Stimulated activated naive CD8-positive, alpha-beta T cell treated with anti-CD3 and anti-CD28 coated beads, Interleukin-15, Interleukin-2, amounts not matched to agents 100 U/mL and 50 U/mL, for 24 hours (primary cell): ENCODE results near the gene SLC25A1.
"Not testable (repeated sequence)": the region's sequence is repeated elsewhere in the genome, so short reads cannot be mapped to it uniquely, and the experiment has no call there.

Source experiments
- ATAC-seq: fragments of 150-1000 bp; cut with Tn5 transposase; one replicate; pipeline ENCODE4 v1.10.0; 2021
- DNase-seq: peaks from one replicate; pipeline ENCODE4 v3.0.0; 2021

SLC25A1 gene

DNA sequence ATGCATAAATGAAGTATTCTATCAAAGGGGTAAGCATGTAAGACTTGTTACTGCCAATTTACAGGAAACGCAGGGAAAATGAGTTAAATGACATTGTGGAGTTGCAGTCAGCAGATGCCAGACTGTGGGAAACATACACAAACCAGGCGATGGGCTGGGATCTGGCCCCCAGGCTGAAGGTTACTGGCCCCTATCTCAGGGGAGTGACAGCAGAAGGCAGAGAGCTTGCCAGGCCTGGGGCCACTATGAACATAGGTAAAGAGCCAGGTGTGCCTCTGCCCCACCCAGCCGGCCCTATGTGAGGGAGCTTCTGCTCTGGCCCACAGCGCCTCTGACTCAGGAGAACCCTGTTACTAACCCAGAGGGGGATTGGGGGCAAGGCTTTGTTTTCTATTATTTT lies 26.1 kb upstream of the SLC25A1 start:
- no peak for ATAC-seq
- no peak for DNase-seq

DNA sequence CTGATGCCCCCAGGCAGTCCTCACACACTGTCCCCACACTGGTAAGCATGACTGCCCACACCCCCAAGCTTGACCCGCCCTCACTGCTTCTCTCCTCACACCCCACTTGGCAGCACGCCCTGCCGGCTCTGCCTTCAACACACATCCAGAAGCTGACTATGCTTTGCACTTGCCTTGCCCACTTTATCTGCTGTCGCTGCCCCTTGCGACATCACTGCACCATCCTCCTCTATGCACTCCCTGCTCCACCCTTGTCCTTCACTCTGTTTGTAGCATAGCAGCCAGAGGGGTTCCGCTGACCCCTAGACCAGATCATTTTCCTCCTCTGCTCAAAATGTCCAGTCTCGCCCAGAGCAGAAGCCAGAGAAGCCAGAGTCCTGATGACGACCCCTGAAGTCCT lies 25.3 kb upstream of the SLC25A1 start:
- ATAC-seq (no peak), DNase-seq (no peak)

DNA sequence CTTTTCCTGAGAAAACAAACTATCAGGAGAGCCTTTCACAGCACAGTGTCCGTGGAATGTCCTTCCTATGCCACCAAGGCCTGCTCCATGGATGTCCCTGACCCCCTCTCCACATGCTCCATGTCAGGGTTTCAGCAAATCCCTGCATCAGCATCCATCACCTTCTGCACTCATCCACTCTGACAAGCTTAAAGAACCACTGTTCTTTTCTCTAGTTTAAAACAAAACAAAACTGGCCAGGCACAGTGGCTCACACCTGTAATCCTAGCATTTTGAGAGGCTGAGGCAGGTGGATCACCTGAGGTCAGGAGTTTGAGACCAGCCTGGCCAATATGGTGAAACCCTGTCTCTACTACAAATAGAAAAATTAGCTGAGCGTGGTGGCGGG lies 24.3 kb upstream of the SLC25A1 start:
- not testable (repeated sequence) for DNase-seq, ATAC-seq

DNA sequence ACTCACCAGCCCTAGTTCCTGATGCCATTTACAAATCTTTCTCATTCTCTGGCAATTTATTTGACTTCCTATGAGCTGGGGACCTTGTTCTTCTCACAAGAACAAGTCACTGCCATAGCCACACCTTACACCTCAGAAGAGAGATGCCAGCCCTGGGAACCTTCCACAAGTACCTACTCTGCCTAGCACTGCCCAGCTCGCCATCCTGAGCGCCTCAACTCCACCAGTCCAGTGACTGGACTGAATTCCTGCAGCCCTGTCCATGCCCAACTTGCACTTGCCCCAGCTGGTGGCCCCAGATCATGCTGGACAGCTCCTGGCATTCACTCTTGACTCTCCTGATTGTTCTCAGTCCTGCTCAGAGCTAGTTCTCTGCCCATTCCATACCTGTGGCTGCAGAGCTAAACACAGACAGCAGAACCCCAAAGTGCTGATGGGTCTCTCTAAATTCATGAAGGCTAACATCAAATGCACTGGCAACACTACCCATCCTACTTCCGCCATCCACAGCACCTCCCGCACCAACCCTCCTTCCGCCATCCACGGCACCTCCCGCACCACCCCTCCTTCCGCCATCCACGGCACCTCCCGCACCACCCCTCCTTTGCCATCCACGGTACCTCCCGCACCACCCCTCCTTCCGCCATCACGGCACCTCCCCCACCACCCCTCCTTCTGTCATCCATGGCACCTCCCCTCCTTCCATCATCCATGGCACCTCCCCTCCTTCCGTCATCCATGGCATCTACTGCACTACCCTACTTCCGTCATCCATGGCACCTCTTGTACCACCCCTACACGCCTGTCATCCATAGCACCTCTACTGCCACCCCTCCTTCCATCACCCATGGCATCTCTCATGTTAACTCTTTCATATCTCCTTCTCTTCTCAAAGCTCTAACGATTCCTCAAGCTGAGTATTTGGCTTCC lies 23.6 kb upstream of the SLC25A1 start:
- ATAC-seq (no peak), DNase-seq (no peak)

DNA sequence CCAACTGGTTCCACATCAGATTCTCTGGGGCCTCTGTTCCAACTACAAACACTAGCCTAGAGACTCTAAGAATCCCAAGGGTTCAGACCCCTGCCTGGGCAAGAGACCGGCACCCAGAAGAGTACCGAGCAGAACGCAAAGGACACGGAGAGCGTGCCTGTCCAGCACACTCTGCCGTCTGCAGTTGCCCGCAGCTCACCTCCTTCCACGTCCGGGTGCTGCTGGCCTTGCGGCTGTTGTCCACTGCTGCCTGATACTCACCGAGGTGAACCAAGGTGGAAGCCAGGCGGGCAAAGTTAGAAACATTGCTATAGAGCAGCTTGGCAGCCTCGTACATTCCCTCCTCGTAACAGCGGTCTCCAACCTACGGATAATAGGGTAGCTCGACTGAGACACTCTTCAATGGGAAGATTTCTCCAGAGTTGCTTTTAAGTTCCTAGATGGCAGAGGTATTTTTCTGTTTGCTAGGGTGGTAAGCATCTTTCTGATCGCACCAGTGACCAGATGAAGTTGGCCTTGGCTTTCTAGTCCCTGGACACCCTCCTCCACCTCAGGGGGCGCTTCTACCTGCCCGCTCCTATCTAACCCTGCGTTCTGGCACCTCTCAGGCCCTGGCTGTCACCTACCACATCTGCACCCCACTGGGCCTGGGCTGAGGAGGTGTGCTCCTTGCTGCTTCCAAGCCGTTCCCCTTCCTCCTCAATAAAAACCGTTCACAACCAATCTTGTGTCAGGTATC lies 22.8 kb upstream of the SLC25A1 start:
- ATAC-seq (no peak), DNase-seq (no peak)

DNA sequence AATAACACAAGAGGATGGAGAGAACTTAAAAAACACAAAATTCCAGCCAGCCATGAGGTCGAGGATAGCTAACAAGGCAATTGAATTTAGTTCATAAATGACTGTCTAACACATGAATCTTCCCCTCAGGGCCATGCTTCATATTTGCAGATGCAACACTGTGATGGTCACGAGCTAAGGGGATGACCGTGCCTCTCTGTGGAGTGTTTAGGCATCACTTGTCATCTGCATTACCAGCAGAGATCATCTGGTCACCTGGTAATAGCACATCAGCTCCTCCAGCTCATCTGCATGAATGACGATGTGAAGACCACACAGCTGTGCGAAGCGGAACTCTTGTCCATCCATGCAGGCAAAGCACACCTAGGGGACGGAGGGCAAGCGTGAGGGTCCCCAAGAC lies 20.9 kb upstream of the SLC25A1 start:
- ATAC-seq: no peak
- no peak for DNase-seq

DNA sequence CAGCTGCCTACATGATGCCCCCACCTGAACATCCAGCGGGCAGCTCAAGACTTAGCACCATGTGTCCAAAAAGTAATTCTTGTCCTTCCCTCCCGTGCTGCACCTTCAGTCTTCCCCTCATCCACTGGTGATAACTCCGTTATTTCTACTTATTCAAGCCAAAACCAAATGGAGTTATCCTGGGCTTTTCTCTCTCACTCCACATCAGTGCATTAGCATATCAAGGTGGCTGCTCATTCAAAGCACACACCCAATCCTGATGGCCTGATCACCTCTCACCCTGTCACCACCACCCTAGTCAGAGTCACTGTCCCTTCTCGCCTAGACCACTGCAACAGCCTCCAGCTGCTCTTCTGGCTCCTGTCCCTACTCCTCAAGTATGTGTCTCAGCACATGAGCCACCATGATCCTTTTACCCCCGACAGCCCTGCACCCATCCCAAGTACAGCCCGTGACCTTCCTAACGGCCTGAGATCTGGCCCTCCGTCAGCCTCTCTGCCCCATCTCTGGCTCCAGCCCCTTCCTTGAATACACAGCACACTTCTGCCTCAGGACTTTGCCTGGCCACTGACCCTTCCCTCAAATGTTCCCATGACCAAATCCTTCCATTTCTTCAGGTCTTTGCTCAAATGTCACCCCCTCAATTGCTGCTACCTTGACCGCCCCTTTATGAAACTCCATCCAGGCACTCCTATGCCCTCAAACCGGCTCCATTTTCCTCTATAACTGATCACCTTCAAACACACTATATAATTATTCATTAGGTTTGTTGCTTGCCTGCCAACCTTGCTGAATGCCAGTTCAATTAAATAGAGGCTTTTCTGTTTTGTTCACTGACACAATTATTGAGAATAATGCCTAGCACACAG lies 19.7 kb upstream of the SLC25A1 start:
- DNase-seq: no peak
- no peak for ATAC-seq

DNA sequence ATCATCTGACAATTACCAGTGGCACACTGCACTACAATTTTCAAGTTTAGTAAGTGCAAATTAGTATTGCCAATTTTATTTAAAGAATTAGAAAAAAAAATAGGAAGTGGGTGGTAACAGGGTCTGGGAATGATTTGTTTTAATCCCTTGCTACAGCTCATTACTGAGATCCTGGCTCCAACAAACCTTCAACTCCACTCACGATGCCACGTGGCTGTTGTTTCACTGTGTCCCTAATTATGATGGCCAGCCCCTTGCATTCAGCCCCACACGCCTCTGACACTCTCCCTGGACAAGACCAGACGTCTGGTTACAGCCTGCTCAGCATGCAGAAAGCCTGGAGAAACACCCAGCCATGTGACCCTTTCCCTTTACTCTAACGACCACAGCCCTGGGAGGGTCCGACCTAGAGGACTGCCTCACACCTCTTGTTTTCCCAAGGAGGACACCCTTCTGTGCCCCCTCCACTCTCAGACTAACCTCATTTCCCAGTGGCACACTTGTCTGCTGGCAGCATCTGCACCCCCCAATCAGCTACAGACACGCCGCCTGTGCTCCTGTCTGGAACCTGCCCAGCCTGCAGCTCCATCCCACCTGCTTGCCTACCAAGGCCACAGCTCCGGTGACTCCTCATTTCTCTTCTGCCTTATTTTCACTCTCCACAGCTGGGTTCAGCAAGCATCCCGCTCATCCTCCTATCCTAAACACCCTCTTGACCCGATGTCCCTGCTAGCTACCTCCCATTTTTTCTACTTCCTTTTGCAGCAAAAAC lies 18.5 kb upstream of the SLC25A1 start:
- no peak for DNase-seq
- no peak for ATAC-seq

DNA sequence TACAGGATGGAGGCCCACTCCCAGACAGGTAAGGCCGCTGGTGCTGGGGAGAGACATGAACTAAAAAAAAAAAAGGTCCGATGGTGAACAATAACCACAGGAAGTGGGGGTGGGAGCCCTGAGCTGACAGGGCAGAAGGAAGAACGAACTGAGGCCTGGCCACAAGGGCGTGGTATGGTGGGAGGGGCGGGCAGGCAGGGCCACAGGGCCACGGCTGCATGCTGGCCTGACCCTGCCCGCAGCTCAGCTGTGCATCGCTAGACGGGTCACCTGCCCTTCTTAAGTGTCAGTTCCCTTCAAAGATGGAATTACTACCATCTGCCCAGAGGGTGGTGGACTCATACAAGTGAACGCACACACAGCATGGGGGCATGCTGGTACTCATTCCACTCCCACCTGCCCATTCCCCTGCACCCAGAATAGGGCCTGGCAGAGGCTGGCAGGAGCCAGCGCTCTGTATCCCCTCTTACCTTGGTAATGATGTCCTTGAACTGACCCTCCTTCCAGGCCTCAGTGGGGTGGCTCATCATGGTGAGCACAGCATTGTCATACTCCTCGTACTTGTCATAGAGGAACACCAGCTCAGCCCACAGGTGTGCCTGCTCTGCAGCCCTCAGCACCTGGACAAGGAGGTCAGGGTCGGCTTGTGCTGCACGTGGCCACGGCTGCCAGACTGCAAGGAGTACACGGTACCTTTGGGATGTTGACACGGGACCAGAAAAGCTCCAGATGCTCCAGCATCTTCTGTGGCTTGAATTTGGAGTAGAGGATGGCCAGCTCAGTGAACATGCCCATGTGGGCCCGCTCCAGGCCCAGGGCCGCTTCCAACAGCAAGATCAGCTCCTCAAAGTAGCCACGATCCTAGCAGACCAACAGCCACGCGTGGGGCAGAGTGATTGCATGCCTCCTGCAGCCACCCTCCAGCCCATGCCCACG lies 17.5 kb upstream of the SLC25A1 start:
- DNase-seq (no peak), ATAC-seq (peak; percentile 25)

DNA sequence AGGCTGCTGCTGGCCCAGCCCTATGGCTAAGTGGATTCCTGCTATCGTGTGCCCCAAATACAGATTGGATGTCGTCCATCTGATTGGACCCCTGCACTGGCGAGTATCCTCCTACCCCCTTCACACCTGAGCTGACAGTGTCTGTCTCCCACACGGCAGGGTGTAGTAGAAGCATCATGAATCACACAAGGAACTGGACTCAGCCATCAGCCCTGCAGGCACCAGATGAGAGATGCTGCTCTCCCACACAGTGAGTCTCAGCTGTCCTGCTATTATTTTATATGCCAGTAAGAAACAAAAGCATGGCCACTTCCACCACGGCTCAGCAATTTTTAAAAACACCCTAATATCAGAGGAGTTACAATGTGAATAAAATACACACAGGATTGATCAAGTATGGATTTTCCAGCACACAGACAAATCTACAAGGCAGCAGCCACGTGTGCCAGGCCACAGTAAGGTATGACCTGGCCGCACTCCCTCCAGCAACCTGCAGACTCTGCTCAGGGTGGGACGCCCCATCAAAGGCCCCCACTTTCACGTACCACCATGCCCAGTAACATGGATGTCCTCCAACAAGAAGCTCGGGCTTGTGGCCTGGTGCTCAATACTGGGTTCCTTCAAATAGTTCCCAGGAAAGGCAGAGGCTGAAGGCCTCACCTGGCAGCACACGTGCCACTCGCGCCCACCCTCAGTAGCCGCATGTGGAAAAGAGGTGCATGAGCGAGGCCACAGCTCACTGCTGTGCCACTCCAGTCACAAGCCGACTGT lies 16.4 kb upstream of the SLC25A1 start:
- ATAC-seq (no peak), DNase-seq (no peak)

DNA sequence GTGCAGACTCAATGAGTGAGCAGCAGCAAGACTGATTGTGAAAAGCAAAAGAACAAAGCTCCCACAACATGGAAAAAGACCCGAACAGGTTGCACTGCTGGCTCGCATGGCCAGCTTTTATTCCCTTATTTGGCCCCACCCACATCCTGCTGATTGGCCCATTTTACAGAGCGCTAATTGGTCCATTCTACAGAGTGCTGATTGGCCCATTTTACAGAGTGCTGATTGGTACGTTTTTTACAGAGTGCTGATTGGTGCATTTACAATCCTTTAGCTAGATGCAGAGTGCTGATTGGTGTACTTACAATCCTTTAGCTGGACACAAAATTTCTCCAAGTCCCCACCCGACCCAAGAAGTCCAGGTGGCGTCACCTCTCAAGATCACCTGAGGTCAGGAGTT lies 15.3 kb upstream of the SLC25A1 start:
- ATAC-seq (no peak), DNase-seq (no peak)

DNA sequence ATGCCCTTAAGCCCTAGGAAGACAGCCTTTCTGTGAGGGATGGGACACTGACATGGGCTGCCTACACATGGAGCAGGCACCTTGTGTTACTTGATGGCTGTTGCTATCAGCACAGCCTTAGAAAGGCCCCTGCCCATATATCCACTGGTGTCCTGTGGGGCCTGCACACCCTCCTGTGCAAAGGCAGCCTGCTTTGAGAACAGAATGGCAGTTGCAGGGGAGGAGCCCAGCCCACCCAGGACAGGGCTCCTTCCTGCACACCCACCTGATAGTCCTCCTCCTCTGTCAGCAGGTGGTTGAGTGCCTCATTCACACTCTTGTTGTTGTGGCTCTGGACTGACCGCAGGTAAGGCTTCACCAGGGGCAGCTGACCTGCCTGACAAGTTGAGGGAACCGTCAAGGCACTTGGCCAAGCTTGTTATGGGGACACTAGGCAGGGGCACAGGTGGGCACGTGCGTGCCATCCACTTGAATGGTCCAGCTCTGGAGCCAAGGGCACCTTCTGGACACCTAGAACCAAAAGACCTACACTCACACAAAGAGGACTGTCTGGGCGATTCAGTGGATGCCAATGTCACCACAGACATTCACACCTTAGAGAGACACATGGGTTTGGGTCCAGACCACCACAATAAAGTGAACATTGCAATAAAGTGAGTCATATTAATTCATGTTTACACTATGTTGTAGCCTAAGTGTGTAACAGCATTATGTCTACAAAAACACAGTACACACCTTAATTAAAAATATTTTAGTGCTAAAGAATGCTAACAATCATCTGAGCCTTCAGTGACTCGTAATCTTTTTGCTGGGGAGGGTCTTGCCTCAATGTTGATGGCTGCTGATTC lies 9.4 kb upstream of the SLC25A1 start:
- DNase-seq (no peak), ATAC-seq (no peak)

DNA sequence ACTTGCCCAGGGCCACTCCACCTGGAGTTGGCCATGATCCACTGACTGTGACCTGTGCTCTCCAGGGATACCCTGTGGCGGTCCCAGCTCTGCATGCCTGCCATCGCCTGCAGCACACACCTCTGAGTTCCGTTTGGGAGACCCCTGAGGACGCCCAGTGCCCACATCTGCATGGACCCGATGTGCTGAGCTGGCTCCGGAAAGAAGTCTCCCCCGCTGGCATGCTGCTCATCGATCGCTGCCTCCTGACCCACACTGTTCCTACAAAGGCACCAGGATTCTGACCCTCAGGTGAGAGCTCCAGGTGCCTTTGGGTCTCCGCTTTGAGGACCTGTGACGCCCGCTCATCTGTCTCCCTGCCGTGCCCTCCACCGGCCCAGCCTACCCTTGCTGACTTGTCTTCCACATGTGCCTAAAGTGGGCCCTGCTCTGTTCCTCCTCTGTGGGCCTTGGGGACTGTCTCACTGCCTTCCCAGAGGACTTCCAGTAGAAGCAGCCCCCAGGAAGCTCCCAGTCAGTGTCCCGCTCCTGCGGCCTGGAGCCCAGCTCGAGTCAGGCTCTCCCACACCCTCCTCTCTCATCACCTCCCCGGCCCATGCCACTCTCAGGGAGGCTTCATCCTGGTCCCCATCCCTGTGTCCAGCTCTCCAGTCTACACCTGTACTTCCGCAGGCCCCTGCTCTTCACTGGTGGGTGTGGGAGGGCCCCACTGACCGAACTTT lies 5.9 kb upstream of the SLC25A1 start:
- DNase-seq (no peak), ATAC-seq (no peak)

DNA sequence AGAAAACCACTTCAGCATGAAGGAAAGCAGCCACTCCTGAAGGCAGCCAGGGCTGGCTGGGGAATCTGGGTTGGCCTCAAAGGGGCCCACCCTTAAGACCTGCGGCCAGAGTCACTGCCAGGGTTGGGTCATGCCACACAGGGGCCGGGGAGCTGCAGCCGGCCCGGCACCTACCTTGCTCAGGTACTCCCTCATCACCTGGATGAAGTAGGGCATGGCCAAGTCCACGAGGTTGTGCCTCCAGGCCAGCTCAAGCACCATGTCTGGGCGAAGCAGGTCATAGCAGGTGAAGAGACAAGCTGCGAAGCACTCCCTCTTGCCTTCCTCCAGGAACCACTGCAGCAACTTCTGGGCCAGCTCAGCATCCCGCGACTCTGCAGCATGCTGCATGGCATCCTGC lies 4.7 kb upstream of the SLC25A1 start:
- ATAC-seq (no peak), DNase-seq (no peak)

DNA sequence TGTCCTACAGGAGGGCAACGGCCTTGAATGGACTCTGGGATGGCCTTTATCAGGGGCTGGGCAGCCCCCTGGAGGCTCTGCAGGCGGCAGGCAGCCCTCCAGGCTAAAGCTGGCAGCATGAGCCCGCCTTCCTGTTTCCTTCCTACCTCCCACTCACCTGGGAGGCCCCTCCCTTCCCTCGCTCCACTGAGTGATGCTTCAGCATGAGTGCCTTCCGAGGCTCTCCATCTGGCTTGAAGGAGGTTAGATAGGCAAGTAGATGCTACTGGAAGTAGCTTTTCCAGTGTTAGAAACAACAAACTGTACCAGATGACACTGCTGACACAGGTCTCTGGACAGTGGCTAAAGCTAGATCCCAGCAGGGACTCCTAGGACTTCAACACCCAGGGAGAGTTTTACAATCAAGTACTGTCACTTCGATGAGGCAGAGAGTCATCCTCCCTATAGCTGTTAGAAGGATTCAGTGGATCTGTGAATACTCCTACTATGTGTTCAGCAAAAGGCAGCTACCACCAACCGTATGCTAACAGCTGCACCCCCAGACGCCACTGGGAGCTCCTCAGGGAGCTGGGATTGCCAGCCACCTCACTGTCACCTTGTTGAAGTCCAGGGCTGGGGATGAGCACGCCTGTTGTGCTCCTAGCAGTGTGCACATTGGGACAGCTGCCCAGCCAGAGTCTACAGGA lies 4.1 kb upstream of the SLC25A1 start:
- DNase-seq (peak; percentile 41), ATAC-seq (no peak)

DNA sequence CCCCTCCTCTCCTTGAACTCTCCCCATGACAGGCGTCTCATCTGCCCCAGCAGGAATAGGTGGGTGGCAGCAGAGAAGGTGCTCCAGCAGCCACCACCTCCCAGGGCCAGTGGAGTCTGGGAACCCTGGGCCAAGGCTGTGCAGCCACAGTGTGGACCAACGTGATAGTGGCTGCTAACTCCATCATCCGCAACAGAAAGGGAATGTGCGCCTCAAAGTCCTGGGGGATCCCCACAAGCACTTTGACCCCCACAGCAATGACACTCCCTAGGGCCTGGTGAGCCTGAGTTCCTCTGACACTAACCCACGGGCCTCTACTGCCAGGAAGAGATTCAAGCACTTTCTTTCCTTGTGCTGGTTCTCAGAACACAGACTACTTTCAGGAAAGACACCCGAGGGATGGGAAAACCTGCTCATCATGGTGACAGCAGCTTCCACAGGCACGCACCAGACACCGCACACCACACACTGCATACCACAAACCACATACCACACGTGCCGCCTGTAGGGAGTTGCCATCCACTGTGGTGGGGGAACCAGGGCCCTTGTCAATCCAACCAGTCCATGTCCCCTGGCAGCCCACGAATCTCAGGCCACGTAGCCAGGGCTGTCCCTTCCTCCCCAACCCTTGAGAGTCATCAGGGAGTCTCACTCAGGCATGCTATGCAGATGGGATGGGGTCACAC lies 3.4 kb upstream of the SLC25A1 start:
- no peak for ATAC-seq

More for the DNA sequence above, 3.4 kb upstream of the SLC25A1 start:
- peak; percentile 52 for DNase-seq
